ENCODE results near the gene PRAMEF5.
"Not testable (repeated sequence)": the region's sequence is repeated elsewhere in the genome, so short reads cannot be mapped to it uniquely, and the experiment has no call there.

- TF ChIP-seq, protein P1, sequence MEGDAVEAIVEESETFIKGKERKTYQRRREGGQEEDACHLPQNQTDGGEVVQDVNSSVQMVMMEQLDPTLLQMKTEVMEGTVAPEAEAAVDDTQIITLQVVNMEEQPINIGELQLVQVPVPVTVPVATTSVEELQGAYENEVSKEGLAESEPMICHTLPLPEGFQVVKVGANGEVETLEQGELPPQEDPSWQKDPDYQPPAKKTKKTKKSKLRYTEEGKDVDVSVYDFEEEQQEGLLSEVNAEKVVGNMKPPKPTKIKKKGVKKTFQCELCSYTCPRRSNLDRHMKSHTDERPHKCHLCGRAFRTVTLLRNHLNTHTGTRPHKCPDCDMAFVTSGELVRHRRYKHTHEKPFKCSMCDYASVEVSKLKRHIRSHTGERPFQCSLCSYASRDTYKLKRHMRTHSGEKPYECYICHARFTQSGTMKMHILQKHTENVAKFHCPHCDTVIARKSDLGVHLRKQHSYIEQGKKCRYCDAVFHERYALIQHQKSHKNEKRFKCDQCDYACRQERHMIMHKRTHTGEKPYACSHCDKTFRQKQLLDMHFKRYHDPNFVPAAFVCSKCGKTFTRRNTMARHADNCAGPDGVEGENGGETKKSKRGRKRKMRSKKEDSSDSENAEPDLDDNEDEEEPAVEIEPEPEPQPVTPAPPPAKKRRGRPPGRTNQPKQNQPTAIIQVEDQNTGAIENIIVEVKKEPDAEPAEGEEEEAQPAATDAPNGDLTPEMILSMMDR (conservative IDR thresholded peaks at IDR 0.05; ENCODE audit: low read depth, low read length): not testable (repeated sequence)
- not testable (repeated sequence) for TF ChIP-seq EZH2 (IDR thresholded peaks at IDR 0.05; ENCODE audit: borderline replicate concordance, low read depth, low read length, poor library complexity, severe bottlenecking)
Observed at GRCh38 chr1:13230601-13231000, 23.4 kb upstream of the PRAMEF5 start.

All from A673 (cell line).